ENCODE data around the gene TRIM56. TPM values are rescaled to one million over a fixed set of nuclear protein-coding genes. Genes with fewer than 3 reads are reported as not detected.
"Not testable (repeated sequence)": the region's sequence is repeated elsewhere in the genome, so short reads cannot be mapped to it uniquely, and the experiment has no call there.

TRIM56 gene
- total RNA-seq, 4 donors from 2014 or later, result 13.9 to 22.2 (median 17.3) TPM

GRCh38 chr7:101126651-101127459 lies 41.6 kb downstream of the TRIM56 start, which contains the start of gene SERPINE1:
Gene SERPINE1 (plus strand): TSS chr7:101127104. CDS start chr7:101128394, 1,290 bp downstream.
- 3 to 4% methylated on average over 22 of the region's 22 CpGs for WGBS, 2 donors
- no peak within 1 kb of the TSS for H3K4me3 ChIP-seq (ENCODE audit: low read depth, poor library complexity, severe bottlenecking)
- TF ChIP-seq CTCF (IDR thresholded peaks at IDR 0.05), result peak in 1 of 3 donors; percentile 82
- no peak for TF ChIP-seq POLR2A (IDR thresholded peaks at IDR 0.05)
- peak; percentile 92 to 97 for DNase-seq (ENCODE audit: low spot score in 2 of 2)
- intact Hi-C loops (cut with DNase I; ENCODE audit: low total_unique reads), result no loop called here

GRCh38 chr7:101127460-101128039 lies 42.3 kb downstream of the TRIM56 start:
- DNase-seq (ENCODE audit: low spot score in 2 of 2), result no peak
- no peak for TF ChIP-seq POLR2A (IDR thresholded peaks at IDR 0.05)
- no peak for TF ChIP-seq CTCF (IDR thresholded peaks at IDR 0.05)
- intact Hi-C loops (cut with DNase I; ENCODE audit: low total_unique reads), result no loop called here
- 57 to 64% methylated on average over 3 of the region's 3 CpGs for WGBS, 2 donors
- no peak overlapping the region for H3K4me3 ChIP-seq (ENCODE audit: low read depth, poor library complexity, severe bottlenecking)

- TF ChIP-seq POLR2A (IDR thresholded peaks at IDR 0.05) (no peak), CTCF (IDR thresholded peaks at IDR 0.05) (no peak)
- 71 to 78% methylated on average over 14 of the region's 14 CpGs for WGBS, 2 donors
- no peak for DNase-seq (ENCODE audit: low spot score in 2 of 2)
- intact Hi-C loops (cut with DNase I; ENCODE audit: low total_unique reads), result no loop called here
- no peak overlapping the region for H3K4me3 ChIP-seq (ENCODE audit: low read depth, poor library complexity, severe bottlenecking)
Observed at GRCh38 chr7:101128040-101128834, 43.0 kb downstream of the TRIM56 start.

- intact Hi-C loops (cut with DNase I; ENCODE audit: low total_unique reads), result no loop called here
- no peak for TF ChIP-seq POLR2A (IDR thresholded peaks at IDR 0.05)
- no peak for TF ChIP-seq CTCF (IDR thresholded peaks at IDR 0.05)
- no peak for DNase-seq (ENCODE audit: low spot score in 2 of 2)
- WGBS, 2 donors, result 91 to 96% methylated on average over 3 of the region's 3 CpGs
- no peak overlapping the region for H3K4me3 ChIP-seq (ENCODE audit: low read depth, poor library complexity, severe bottlenecking)
Observed at GRCh38 chr7:101129603-101130117, 44.4 kb downstream of the TRIM56 start.

GRCh38 chr7:101132626-101133600 lies 47.6 kb downstream of the TRIM56 start:
- WGBS, 2 donors, result 88 to 92% methylated on average over 18 of the region's 18 CpGs
- intact Hi-C loops (cut with DNase I; ENCODE audit: low total_unique reads); H3K4me3 ChIP-seq (ENCODE audit: low read depth, poor library complexity, severe bottlenecking); DNase-seq (ENCODE audit: low spot score in 2 of 2): not testable (repeated sequence)
